ENCODE results near the gene NCOA3.

GRCh38 chr20:47506850-47507249 is 5.2 kb downstream of the NCOA3 start:
- no peak for TF ChIP-seq POLR2A (IDR thresholded peaks at IDR 0.05; ENCODE audit: low read depth, low read length)
- no peak for TF ChIP-seq POLR2AphosphoS5 (IDR thresholded peaks at IDR 0.05; ENCODE audit: low read depth, low read length)
- TF ChIP-seq TAF1 (IDR thresholded peaks at IDR 0.05; ENCODE audit: borderline replicate concordance, low read depth, low read length), result no peak
